ENCODE measurements around the gene ADGRA3. TPM values are rescaled to one million over a fixed set of nuclear protein-coding genes. Genes with fewer than 3 reads are reported as not detected.

The ADGRA3 gene
- total RNA-seq, 1 experiment from 2014 or later: 35.0 TPM

DNA sequence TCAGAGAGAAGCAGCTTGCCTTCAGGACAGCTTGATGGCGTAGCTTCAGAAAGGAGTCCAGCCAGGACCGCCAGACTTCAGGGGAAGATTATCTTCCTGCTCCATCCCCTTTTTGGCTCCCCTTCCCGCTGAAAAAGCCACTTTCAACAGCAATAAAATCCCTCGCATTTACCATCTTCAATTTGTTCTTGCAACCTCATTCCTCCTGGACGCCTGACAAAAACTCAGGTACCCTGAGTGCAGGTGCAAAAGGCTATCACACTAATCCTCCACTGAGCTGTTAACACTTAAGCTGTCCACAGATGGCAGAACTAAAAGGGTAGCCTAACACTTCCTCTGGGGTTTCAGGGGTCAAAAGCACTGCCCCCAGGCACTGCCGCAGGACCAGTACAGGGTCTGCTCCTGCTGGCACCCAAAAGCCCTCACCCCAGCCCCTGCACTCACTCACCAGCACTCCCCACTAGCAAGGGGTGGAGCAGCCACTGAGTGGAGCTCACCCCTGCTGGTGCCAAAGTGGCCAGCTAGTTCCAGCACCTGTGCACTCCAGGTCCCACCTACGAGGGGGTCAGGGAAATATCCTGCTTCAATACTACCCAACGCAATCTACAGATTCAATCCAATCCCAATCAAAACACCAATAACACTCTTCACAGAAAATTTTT lies 145.8 kb downstream of the ADGRA3 start:
- peak overlapping the region; percentile 10 for H3K27ac Mint-ChIP-seq (ENCODE audit: unreplicated experiment)
- H3K27me3 ChIP-seq (replicated peaks; ENCODE audit: control insufficient read depth, insufficient read depth, low read length): no peaks in the 10 kb centered on the region
- H3K4me3 Mint-ChIP-seq (ENCODE audit: unreplicated experiment): no peak overlapping the region
- no peaks in the 10 kb centered on the region for H3K9me3 ChIP-seq
- ChIA-PET POLR2A (no interaction called here), CTCF (no interaction called here)
- H3K27me3 Mint-ChIP-seq (ENCODE audit: insufficient read depth, unreplicated experiment): no peaks in the 10 kb centered on the region
- H3K4me1 Mint-ChIP-seq (ENCODE audit: low read depth, unreplicated experiment): no peaks in the 10 kb centered on the region
- H3K36me3 Mint-ChIP-seq (ENCODE audit: insufficient read depth, unreplicated experiment): no peaks in the 10 kb centered on the region
- TF ChIP-seq, protein P1, sequence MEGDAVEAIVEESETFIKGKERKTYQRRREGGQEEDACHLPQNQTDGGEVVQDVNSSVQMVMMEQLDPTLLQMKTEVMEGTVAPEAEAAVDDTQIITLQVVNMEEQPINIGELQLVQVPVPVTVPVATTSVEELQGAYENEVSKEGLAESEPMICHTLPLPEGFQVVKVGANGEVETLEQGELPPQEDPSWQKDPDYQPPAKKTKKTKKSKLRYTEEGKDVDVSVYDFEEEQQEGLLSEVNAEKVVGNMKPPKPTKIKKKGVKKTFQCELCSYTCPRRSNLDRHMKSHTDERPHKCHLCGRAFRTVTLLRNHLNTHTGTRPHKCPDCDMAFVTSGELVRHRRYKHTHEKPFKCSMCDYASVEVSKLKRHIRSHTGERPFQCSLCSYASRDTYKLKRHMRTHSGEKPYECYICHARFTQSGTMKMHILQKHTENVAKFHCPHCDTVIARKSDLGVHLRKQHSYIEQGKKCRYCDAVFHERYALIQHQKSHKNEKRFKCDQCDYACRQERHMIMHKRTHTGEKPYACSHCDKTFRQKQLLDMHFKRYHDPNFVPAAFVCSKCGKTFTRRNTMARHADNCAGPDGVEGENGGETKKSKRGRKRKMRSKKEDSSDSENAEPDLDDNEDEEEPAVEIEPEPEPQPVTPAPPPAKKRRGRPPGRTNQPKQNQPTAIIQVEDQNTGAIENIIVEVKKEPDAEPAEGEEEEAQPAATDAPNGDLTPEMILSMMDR (IDR thresholded peaks at IDR 0.05; ENCODE audit: insufficient read depth in 1 of 2, low read depth in 1 of 2, low read length in 1 of 2, severe bottlenecking in 1 of 2, unreplicated experiment in 1 of 2): no peak
- no TSS peak for BruUV-seq (replicated peaks)
- H3K36me3 ChIP-seq (ENCODE audit: control insufficient read depth, insufficient read depth, low read length): no peaks in the 10 kb centered on the region
- DNase-seq: no peak
- no peaks in the 10 kb centered on the region for H3K9me3 Mint-ChIP-seq (ENCODE audit: unreplicated experiment)
- no peak overlapping the region for H3K4me3 ChIP-seq (ENCODE audit: low read depth, low read length)
- no peaks in the 10 kb centered on the region for H3K4me1 ChIP-seq
- intact Hi-C loops (cut with micrococcal nuclease; ENCODE audit: unreplicated experiment): no loop called here

DNA sequence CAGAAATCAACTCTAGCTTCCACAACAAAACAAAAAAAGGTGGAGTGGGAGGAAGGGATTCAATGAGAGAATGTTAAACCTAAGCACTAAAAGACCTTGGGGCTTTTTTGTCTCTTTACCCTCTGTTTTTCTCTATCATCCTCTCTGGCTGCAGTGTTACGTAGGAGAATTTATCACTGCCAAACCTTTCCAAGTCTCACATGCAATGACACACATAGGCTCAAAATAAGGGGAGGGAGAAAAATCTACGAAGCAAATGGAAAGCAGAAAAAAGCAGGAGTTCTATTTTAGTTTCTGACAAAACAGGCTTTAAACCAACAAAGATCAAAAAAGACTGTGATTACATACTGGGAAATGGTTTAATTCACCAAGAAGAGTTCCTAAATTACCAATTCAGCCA lies 152.1 kb downstream of the ADGRA3 start:
- no peaks in the 10 kb centered on the region for H3K27me3 Mint-ChIP-seq (ENCODE audit: insufficient read depth, unreplicated experiment)
- Histone ChIP-seq H3K4me1 (no peaks in the 10 kb centered on the region), H3K4me3 (ENCODE audit: low read depth, low read length) (no peak overlapping the region), H3K27me3 (replicated peaks; ENCODE audit: control insufficient read depth, insufficient read depth, low read length) (no peaks in the 10 kb centered on the region), H3K9me3 (no peaks in the 10 kb centered on the region), H3K36me3 (ENCODE audit: control insufficient read depth, insufficient read depth, low read length) (no peaks in the 10 kb centered on the region)
- H3K4me3 Mint-ChIP-seq (ENCODE audit: unreplicated experiment): no peak overlapping the region
- intact Hi-C loops (cut with micrococcal nuclease; ENCODE audit: unreplicated experiment): no loop called here
- BruUV-seq (replicated peaks): no TSS peak
- POLR2A ChIA-PET: no interaction called here
- no peak overlapping the region for H3K27ac Mint-ChIP-seq (ENCODE audit: unreplicated experiment)
- no peaks in the 10 kb centered on the region for H3K36me3 Mint-ChIP-seq (ENCODE audit: insufficient read depth, unreplicated experiment)
- H3K4me1 Mint-ChIP-seq (ENCODE audit: low read depth, unreplicated experiment): no peaks in the 10 kb centered on the region
- TF ChIP-seq, protein P1 (IDR thresholded peaks at IDR 0.05; ENCODE audit: insufficient read depth in 1 of 2, low read depth in 1 of 2, low read length in 1 of 2, severe bottlenecking in 1 of 2, unreplicated experiment in 1 of 2): no peak
- H3K9me3 Mint-ChIP-seq (ENCODE audit: unreplicated experiment): no peaks in the 10 kb centered on the region
- CTCF ChIA-PET: no interaction called here
- DNase-seq: no peak

DNA sequence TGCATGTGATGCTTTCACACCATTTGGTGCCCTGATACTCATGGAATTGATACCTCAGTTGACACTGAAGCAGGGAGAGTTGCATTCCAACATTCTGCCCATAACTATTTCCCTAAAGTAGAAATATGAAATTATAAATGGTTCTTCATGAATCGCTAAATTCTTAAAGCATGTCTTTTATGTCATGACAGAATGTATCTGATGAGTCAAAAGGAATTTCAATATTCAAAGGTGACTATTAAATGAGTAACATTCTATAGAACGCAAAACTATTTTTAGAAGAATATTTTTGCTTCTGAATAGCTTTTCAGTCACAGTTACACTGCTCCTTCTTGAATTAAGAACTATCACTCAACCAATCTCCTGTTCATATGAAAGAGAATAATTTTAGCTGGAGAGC lies 152.8 kb downstream of the ADGRA3 start:
- BruUV-seq (replicated peaks): no TSS peak
- no peaks in the 10 kb centered on the region for H3K36me3 Mint-ChIP-seq (ENCODE audit: insufficient read depth, unreplicated experiment)
- CTCF ChIA-PET: no interaction called here

More for the DNA sequence above, 152.8 kb downstream of the ADGRA3 start:
- no peaks in the 10 kb centered on the region for H3K9me3 Mint-ChIP-seq (ENCODE audit: unreplicated experiment)
- intact Hi-C loops (cut with micrococcal nuclease; ENCODE audit: unreplicated experiment): no loop called here
- TF ChIP-seq, protein P1 (IDR thresholded peaks at IDR 0.05; ENCODE audit: insufficient read depth in 1 of 2, low read depth in 1 of 2, low read length in 1 of 2, severe bottlenecking in 1 of 2, unreplicated experiment in 1 of 2): no peak
- H3K9me3 ChIP-seq: no peaks in the 10 kb centered on the region
- H3K4me1 ChIP-seq: no peaks in the 10 kb centered on the region
- POLR2A ChIA-PET: no interaction called here
- no peaks in the 10 kb centered on the region for H3K36me3 ChIP-seq (ENCODE audit: control insufficient read depth, insufficient read depth, low read length)
- H3K27me3 Mint-ChIP-seq (ENCODE audit: insufficient read depth, unreplicated experiment): no peaks in the 10 kb centered on the region
- H3K4me3 ChIP-seq (ENCODE audit: low read depth, low read length): no peak overlapping the region
- DNase-seq: no peak
- no peak overlapping the region for H3K4me3 Mint-ChIP-seq (ENCODE audit: unreplicated experiment)
- no peak overlapping the region for H3K27ac Mint-ChIP-seq (ENCODE audit: unreplicated experiment)
- H3K27me3 ChIP-seq (replicated peaks; ENCODE audit: control insufficient read depth, insufficient read depth, low read length): no peaks in the 10 kb centered on the region
- no peaks in the 10 kb centered on the region for H3K4me1 Mint-ChIP-seq (ENCODE audit: low read depth, unreplicated experiment)

All from Caco-2 (cell line).